ENCODE measurements around the gene ZBTB7B. TPM values are rescaled to one million over a fixed set of nuclear protein-coding genes. Genes with fewer than 3 reads are reported as not detected.
"Not testable (repeated sequence)": the region's sequence is repeated elsewhere in the genome, so short reads cannot be mapped to it uniquely, and the experiment has no call there.

Gene ZBTB7B
- polyA plus RNA-seq, 6 donors from 2014 or later, result 2.2 to 5.5 (median 2.7) TPM; not detected in 1

GRCh38 chr1:154983776-154984466 is 18.7 kb upstream of the ZBTB7B start:
- no peaks in the 10 kb centered on the region for H3K36me3 Mint-ChIP-seq
- peaks cover 11 to 17% (median 14%) of the 10 kb centered on the region in 3 donors for H3K4me1 Mint-ChIP-seq
- no peak for DNase-seq
- ATAC-seq (ENCODE audit: low read depth in 2 of 2), result no peak
- no peak overlapping the region for H3K4me3 Mint-ChIP-seq
- no peaks in the 10 kb centered on the region for H3K27me3 Mint-ChIP-seq
- peak overlapping the region in 3 of 6 donors; percentile 20 to 78 (median 51) for H3K27ac Mint-ChIP-seq
- H3K9me3 Mint-ChIP-seq, result no peaks in the 10 kb centered on the region

GRCh38 chr1:154986736-154987135 is 15.9 kb upstream of the ZBTB7B start:
- Mint-ChIP-seq H3K4me3 (peak overlapping the region in 1 of 8 donors; percentile 7), H3K4me1 (peaks cover 18 to 22% (median 20%) of the 10 kb centered on the region in 3 donors), H3K27ac (peak overlapping the region in 1 of 6 donors; percentile 6)
- not testable (repeated sequence) for ATAC-seq (ENCODE audit: low read depth in 2 of 2); H3K27me3 Mint-ChIP-seq; DNase-seq; H3K36me3 Mint-ChIP-seq; H3K9me3 Mint-ChIP-seq

- no peaks in the 10 kb centered on the region for H3K27me3 Mint-ChIP-seq
- peaks cover 18 to 22% (median 20%) of the 10 kb centered on the region in 3 donors for H3K4me1 Mint-ChIP-seq
- DNase-seq (no peak), ATAC-seq (ENCODE audit: low read depth in 2 of 2) (no peak)
- peak overlapping the region in 1 of 8 donors; percentile 7 for H3K4me3 Mint-ChIP-seq
- H3K36me3 Mint-ChIP-seq, result no peaks in the 10 kb centered on the region
- H3K27ac Mint-ChIP-seq, result no peak overlapping the region
- no peaks in the 10 kb centered on the region for H3K9me3 Mint-ChIP-seq
These were observed 15.3 kb upstream of the ZBTB7B start for GRCh38 chr1:154987326-154987725.

- H3K27me3 Mint-ChIP-seq, result no peaks in the 10 kb centered on the region
- ATAC-seq (ENCODE audit: low read depth in 2 of 2) (no peak), DNase-seq (no peak)
- H3K4me3 Mint-ChIP-seq, result peak overlapping the region in 1 of 8 donors; percentile 42
- H3K4me1 Mint-ChIP-seq, result peaks cover 18 to 22% (median 20%) of the 10 kb centered on the region in 3 donors
- no peak overlapping the region for H3K27ac Mint-ChIP-seq
- H3K9me3 Mint-ChIP-seq, result no peaks in the 10 kb centered on the region
- H3K36me3 Mint-ChIP-seq, result no peaks in the 10 kb centered on the region
These were observed 14.3 kb upstream of the ZBTB7B start for GRCh38 chr1:154988058-154988954.

GRCh38 chr1:154989195-154989860 is 13.3 kb upstream of the ZBTB7B start:
- no peak overlapping the region for H3K27ac Mint-ChIP-seq
- no peak overlapping the region for H3K4me3 Mint-ChIP-seq
- no peak for ATAC-seq (ENCODE audit: low read depth in 2 of 2)
- no peaks in the 10 kb centered on the region for H3K9me3 Mint-ChIP-seq
- H3K36me3 Mint-ChIP-seq, result no peaks in the 10 kb centered on the region
- H3K27me3 Mint-ChIP-seq, result no peaks in the 10 kb centered on the region
- peaks cover 13 to 21% (median 13%) of the 10 kb centered on the region in 3 donors for H3K4me1 Mint-ChIP-seq
- no peak for DNase-seq

GRCh38 chr1:154990276-154990675 is 12.3 kb upstream of the ZBTB7B start:
- H3K9me3 Mint-ChIP-seq, result no peaks in the 10 kb centered on the region
- H3K4me1 Mint-ChIP-seq, result peaks cover 13 to 28% (median 20%) of the 10 kb centered on the region in 3 donors
- DNase-seq (no peak), ATAC-seq (ENCODE audit: low read depth in 2 of 2) (no peak)
- H3K36me3 Mint-ChIP-seq, result no peaks in the 10 kb centered on the region
- no peaks in the 10 kb centered on the region for H3K27me3 Mint-ChIP-seq
- no peak overlapping the region for H3K4me3 Mint-ChIP-seq
- no peak overlapping the region for H3K27ac Mint-ChIP-seq

- no peaks in the 10 kb centered on the region for H3K27me3 Mint-ChIP-seq
- ATAC-seq (ENCODE audit: low read depth in 2 of 2) (no peak), DNase-seq (no peak)
- H3K36me3 Mint-ChIP-seq, result no peaks in the 10 kb centered on the region
- no peak overlapping the region for H3K4me3 Mint-ChIP-seq
- peak overlapping the region in 1 of 6 donors; percentile 15 for H3K27ac Mint-ChIP-seq
- H3K9me3 Mint-ChIP-seq, result no peaks in the 10 kb centered on the region
- H3K4me1 Mint-ChIP-seq, result peaks cover 19 to 43% (median 21%) of the 10 kb centered on the region in 3 donors
These were observed 9.7 kb upstream of the ZBTB7B start for GRCh38 chr1:154992721-154993571.

- no peak for ATAC-seq (ENCODE audit: low read depth in 2 of 2)
- Mint-ChIP-seq H3K4me1 (peaks cover 20 to 49% (median 23%) of the 10 kb centered on the region in 3 donors), H3K36me3 (no peaks in the 10 kb centered on the region), H3K27me3 (no peaks in the 10 kb centered on the region), H3K4me3 (no peak within 1 kb of the TSS), H3K27ac (peak within 1 kb of the TSS in 2 of 6 donors; percentile 15 to 30), H3K9me3 (no peaks in the 10 kb centered on the region)
- no peak for DNase-seq
These were observed 8.9 kb upstream of the ZBTB7B start, which contains the start of gene LENEP for GRCh38 chr1:154993572-154994268. Gene LENEP, plus strand, starts transcription at chr1:154993586. Its CDS starts 22 bp downstream, at chr1:154993608.

GRCh38 chr1:154994269-154994587 is 8.4 kb upstream of the ZBTB7B start:
- Mint-ChIP-seq H3K36me3 (no peaks in the 10 kb centered on the region), H3K4me1 (peaks cover 20 to 49% (median 23%) of the 10 kb centered on the region in 3 donors), H3K4me3 (no peak overlapping the region), H3K27me3 (no peaks in the 10 kb centered on the region), H3K9me3 (no peaks in the 10 kb centered on the region), H3K27ac (peak overlapping the region in 1 of 6 donors; percentile 30)
- DNase-seq (no peak), ATAC-seq (ENCODE audit: low read depth in 2 of 2) (no peak)

- DNase-seq, result no peak
- Mint-ChIP-seq H3K27me3 (no peaks in the 10 kb centered on the region), H3K36me3 (no peaks in the 10 kb centered on the region), H3K9me3 (no peaks in the 10 kb centered on the region), H3K27ac (no peak overlapping the region), H3K4me3 (no peak overlapping the region), H3K4me1 (peaks cover 18 to 47% (median 22%) of the 10 kb centered on the region in 3 donors)
- no peak for ATAC-seq (ENCODE audit: low read depth in 2 of 2)
These were observed 8.0 kb upstream of the ZBTB7B start for GRCh38 chr1:154994591-154994990.

GRCh38 chr1:154995301-154995983 is 7.2 kb upstream of the ZBTB7B start:
- H3K27me3 Mint-ChIP-seq; H3K36me3 Mint-ChIP-seq; ATAC-seq (ENCODE audit: low read depth in 2 of 2); H3K27ac Mint-ChIP-seq; H3K9me3 Mint-ChIP-seq; DNase-seq: not testable (repeated sequence)
- Mint-ChIP-seq H3K4me1 (peaks cover 23 to 50% (median 25%) of the 10 kb centered on the region in 3 donors), H3K4me3 (peak overlapping the region in 1 of 8 donors; percentile 61)

Data from naive B cell (primary cell).